ENCODE results near the gene MAST4.

The MAST4 gene

DNA sequence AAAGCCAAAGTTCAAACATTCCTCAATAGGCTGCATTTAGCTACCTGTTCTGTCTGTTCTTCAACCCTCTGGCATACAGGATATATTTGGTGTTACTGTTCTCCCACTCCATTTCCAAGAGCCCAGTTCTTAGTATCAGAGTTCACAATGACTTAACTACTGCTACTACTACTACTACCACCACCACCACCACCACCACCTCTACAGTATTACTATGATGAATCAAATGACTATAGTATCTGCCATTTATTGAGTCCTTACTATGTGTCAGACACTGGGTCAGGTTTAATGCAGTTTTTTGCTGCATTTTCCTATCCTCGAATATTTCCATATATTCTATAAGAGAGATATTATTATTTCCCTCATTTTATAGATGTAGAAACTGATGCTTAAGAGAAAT, 601.3 kb downstream of the MAST4 start:
- DNase-seq = no peak

DNA sequence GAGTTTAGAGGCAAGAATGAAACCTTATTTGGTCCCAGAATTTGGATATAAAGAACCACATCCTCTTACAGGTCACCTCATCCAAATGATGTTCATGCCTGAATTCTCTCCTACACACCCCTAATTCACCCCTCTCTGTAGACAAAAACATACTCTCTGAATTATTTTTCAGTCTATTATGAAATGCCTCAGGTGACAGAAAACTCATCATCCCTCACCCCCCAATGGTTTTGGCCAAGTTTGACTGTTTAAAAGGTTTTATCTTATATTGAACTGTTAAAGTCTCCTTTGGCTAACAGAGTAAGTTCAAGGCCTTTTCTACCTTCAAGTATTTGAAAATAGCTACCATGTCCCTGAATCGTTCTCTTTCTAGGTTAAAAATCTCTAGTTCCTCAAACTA, 602.7 kb downstream of the MAST4 start:
- DNase-seq = no peak

DNA sequence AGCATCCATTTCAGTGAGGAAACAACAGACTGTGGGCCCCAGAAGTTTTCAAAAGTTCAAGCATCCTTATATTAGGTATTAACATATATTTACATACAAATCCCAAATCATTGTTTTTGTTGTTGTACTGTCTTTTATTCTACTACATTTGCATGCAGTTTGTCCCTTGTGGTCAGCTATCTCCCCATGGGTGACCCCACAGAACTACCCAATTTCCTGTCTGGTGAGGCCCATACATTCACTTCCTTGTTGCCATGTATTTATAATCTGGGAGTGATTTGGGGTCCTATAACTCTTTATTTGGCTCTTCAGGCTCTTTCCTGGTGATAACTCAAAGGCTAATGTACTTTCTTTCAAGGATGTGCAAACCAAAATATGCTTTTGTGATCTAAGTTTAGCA, 603.7 kb downstream of the MAST4 start:
- DNase-seq = no peak

DNA sequence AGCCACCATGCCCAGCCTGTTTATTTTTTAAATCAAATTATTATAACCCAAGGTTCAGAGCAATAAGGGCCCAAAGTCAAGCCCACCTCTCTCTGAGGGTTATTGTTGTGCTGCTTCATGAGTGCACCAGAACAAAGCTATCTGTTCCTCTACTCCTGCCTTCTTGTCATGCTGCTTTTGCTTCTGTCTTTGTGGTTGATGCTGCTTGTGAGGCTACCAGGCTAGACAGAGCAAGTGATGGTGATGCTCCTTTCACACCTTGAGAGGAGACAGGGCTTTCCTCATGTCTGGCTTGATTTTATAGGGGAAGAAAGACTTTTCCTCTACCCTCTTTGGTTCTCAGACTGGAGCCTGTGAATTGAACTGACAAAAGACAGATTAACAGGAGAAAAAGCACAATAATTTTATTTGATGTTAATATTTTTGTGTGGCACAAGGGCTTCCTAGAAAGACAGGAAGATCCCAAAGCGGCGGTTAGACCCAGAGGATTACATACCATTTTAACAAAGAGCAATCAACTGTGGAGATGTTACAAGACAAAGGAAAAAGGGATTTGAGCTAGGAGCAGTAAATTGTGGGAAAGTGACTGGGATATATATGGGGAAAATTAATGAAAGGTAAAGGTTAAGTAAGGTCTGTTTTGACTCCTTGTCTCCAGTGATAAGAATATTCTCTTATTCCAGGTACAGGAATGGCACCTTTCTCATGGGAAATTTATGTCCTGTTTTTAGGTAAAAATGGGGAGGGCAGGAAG, 604.8 kb downstream of the MAST4 start:
- no peak for DNase-seq

DNA sequence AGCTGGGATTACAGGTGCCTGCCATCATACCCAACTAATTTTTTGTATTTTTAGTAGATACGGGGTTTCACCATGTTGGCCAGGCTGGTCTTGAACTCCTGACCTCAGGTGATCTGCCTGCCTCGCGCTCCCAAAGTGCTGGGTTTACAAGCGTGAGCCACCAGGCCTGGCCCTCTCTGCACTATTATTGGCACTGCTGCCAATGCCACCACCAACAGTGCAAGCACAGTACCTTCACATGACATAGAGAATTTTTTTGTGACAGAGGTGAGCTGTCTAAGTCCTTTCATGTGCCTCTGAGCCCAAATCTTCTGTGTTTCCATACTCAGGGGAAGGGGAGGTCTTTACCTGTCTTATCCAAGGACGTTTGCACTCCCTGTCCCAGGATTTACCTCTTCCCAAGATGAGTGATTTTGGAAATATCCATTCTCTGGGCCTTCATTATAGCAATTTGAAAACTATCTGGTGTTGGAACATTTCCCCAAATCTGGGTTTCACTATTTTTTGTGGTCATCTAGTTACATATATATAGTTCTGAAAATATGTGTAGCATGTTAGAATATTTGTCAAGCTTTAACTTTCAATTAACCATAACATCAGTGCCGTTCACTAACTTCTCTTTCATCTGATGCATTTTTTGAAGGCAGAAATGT, 605.8 kb downstream of the MAST4 start:
- no peak for DNase-seq

DNA sequence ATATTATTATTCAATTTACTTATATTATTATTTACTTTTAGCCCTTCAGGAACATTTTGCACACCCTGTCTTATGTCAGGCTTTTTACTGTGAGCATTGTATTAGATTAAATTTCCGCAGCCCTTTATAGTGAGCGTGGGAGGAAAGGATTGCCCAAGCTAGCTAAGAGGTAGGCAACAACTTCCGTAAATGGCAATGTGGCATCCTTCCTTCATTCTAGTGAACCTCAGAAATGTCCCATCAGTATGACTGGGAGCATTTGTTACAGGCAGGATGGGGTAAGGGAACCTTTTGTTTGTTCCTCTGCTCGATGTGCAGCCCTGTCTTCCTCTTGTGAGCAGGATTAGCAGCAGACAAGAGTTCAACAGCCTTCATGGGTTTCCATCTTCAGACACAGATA, 606.6 kb downstream of the MAST4 start:
- no peak for DNase-seq

DNA sequence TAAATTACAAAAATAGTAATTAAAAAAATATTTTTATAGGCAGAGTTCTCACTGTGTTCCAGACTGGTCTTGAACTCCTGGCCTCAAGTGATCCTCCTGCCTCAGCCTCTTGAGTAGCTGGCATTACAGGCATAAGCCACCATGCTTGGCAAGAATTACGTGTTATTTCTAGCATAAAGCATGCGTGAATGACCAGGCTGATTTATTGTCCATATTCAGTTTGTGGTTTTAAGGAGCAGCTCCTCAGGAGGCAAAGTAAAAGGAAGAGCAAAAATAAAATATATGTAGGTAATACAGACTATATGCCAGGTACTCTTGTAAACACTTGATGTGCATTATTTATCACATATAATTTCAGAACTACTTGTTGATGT, 607.5 kb downstream of the MAST4 start:
- DNase-seq = peak in 1 of 3 experiments; percentile 65

DNA sequence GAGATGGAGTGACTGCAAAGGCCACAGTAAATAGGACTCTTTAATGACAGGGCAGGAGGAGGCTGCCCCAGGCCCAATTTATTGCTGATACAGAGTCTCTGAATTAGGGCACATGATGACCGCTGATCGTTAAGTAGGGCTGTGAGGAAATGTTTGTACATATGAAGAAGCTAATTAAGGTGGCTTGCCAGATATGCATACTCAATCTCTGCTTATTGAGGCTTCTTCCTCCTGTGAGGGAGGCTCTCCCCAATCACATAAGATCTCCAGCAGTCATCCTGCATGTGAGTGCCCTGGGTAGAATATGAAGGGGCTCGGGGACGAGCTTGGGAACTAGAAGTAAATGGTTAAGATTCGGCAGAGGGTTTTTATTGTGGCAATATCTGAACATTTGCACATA, 608.6 kb downstream of the MAST4 start:
- peak in 1 of 3 experiments; percentile 2 for DNase-seq

DNA sequence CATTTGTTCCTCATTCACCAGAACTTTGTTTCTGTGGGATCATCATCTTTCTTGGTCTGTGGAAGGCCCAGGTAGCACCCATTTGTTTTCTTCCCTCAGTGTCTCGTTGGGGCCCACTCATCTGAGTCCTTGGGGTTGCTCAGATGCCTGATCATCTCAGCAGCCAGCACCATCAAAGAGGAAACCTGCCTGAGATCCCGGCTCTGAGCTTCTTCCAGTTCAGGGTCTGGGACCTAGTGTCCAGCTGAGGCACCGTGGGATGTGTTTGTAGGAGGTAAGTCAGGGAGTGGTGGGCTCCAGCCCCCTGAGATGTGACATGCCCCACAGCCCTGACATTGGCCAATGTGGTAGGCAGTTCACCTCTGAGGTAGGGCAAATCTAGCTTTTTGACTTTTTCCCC, 609.8 kb downstream of the MAST4 start:
- DNase-seq = no peak

DNA sequence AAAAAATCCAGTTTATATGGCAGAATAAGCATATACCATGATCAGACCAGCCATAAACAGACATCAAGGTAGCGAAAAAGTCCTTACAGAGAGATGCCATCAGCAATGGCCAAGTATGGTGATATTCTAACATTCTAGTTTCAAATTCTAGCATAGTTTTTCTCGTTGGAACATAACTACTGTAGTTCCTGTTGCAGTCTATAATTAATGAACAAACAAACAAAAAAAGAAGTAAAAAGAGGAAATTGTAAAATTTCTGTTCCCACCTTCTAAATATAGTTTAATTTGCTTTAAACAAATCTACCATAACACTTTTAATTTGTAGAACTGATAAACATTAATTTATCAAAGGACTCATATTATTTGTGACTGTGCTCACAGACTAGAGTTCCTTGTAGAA, 610.3 kb downstream of the MAST4 start:
- DNase-seq = no peak

DNA sequence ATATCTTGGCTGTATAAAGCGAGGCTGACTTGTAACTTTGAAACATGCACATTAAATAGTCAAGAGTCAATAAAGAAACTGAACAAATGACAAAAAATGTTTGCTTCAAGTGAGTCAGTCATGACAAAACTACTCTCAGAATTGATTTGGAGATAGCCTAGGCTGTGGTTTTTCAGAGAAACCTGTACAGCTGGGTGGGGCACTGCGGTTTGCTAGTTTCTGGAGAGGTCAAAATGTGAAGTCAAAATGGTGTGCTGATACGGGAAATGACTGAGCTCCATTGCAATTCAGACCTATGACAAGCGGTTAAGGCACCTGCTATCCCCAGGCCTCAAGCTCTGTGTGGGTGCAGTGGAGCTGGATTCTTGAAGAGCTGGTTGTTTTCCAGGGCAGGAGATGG, 610.7 kb downstream of the MAST4 start:
- DNase-seq = peak in 1 of 3 experiments; percentile 76

DNA sequence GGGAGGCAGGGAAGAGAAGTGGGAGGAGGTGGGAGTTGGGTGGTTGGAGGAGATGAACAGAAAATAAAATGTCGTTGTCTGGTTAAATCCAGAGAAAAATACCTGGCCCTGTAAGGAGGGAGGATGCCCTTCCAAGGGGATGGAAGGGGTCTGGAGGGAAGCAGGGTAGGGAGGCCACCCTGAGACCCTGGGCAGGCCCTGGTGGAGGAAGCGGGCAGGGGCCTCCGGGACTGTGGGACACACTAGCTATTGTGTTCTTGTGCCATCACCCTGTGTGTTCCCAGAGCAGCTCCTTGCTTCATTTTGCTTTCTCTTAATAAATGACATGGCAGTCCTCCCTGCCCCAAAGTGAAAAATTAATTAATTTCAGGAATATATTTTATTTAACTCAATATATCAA, 612.2 kb downstream of the MAST4 start:
- no peak for DNase-seq

DNA sequence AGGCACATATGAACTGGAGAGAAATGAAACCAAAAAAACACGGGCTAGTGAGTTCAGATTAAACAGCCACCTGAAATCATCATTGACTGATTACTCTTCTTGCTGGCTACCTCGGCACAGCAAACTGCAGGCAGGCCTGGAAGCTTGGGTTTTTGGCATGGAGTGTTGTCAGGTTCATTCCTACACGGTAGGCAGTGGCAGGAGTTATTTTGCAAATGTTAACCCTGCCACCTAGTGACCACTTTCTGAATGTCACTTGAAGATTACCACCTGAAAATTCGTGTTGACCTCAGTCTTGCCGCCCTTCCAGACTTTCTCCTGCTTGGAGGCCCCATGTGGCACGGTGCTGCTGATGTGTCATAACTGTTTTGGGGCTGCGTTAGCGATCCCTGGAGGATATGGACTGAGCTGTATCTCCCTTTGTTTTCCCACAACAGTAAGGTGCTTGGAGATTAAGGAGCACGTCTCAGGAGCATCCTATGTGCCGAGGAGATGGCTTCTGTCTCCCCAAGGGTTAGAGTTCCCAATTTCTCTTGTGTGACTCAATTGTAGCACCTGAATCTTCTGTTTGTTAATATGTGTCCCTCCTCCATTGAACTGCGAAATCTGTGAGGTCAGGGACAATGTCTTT, 613.1 kb downstream of the MAST4 start:
- peak; percentile 48 to 82 (median 80) for DNase-seq

DNA sequence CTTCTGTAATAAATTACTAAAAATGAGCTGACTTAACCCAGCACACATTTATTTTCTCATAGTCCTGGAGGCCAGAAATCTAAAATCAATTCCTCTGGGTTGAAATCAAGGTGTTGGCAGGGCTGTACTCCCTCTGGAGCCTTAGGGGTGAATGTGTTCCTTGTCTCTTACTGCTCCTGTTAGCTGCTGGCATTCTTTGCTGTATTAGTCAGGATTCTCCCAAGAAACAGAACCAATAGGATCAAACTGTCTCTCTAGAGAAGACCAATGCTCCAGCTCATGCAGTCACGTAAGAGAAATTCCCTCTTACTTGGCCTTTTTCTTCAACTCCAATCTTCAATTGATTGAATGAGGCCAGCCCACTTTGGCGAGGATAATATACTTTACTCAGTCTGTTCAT, 615.7 kb downstream of the MAST4 start:
- DNase-seq = no peak

DNA sequence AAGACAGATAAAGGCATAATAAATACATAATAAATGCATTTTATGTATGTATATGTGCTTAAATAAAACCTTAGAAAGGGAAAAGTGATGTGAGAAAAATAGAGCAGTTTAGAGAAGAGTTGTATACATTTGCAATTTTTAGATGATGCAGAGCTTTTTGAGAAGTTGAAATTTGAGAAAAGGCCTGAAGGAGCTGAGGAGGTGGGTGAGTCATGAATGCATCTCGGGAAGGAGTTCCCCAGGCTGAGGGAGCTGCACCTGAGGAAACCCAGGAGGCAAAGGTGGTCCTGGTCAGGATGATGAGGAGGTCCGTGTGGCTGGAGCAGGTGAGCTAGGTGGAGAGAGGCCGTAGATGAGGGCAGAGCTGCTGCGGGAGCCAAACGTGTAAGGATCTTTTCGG, 617.8 kb downstream of the MAST4 start:
- no peak for DNase-seq

DNA sequence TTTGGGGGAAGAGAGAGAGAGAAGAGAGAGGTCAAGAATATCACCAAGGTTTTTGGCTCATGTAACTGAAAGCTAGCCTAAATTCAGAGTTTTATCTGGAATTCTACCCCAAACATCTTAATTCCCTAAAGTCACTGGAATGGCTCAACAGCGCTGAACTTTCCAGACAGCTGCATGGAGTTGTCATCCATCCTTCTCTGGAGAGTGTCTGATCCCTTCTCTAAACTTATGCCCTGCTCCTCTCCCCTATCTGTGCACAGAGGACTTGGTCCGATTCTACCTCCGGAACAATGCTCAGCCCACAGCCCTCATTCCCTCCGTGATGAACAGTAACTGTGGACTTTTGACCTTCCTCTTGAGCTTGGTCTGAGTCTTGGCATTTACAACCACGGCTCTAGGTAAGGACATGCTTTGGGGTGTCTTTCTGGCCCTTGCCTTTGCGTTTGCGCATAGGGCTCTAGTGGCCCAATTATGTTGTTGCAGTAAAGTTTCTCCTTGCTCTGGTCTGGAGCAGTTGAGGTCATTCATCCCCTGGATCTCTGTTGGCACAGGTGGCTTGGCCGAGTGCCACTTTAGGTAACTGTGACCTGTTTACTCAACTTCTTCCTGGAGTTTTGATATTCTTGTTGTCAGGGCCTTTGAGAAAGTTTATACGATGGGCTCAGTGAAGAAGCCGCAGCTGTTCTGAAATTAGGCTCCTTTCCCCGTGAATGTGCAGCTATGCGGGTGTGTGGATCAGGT, 618.7 kb downstream of the MAST4 start:
- DNase-seq = no peak

DNA sequence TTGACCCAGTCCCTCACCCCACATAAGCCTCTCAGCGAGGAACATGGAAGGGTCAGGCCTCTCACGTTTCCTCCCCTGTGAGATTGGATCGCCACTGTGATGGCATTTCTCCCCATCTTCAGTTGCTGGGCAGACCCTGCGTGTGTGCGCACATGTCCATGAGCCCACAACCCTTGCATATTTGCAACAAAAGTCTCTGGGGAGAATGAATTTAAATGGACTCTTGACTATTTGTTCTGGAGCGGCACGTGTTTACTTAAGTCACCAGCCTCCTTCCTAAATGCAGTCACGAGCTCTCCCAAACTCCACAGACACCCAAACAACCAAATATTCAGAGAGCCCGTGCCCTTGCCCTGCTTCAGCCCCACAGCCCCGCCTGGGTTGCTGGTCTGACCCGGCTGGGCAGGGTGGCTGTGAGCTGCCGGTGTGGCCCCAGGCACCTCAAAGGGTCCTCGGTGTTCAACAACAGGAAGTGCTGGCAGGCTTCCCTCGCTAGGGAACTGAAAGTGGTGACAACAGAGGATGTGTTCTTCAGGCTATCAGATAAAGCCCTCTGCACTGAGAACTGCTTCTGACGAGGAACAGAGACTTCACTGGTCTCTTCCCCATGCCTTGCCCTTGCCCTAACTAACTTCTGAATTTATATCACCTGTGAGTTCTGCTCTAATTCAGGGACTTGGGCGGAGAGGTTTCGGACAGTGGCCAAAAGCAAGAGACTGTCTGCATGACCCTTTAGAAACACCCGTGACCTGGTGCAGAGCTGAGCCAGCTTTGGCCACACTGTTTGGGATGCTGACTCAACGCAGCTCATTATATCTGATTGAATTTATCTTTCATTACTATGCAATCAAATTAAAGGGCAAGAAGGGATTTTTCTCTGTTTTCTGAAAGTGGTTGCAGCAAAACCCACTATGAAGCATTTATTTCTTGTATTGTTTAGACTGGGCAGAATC, 619.6 kb downstream of the MAST4 start:
- DNase-seq = peak in 1 of 3 experiments; percentile 12

DNA sequence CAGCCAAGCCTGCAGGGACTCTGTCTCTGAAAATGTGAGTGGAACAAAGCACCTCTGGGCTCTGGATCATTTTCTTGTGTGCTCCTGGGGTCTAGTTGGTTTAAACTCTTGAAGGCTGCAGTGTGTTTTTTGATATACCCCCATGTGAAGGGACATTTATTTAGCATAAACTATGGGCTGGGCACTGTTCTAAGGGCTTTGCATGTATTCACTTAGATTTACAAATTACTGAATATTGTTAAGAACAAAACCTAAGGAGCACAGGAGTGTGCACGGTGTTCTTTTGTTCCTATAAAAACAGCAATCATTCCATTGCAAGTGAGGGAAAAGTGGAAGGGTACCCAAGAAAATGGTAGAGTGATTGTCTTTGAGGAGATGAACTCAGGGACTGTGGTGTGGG, 620.4 kb downstream of the MAST4 start:
- no peak for DNase-seq
